A549 treated with RU486 at 1 μM for 4 hours (cell line): ENCODE data around the gene CEP85L. TPM values are rescaled to one million over a fixed set of nuclear protein-coding genes. Genes with fewer than 3 reads are reported as not detected.

Source experiments
- total RNA-seq: library from RNA; stranded (reverse); fragments of 200-300 nt; extraction: Qiagen RNA extraction; gene quantifications from 5 replicates; pipeline ENCODE4 v1.2.3, GENCODE V29; 2022; ENCODE audit warnings: low read depth

Gene CEP85L
- total RNA-seq = 0.49 to 1.8 TPM (median 1.6 TPM) in 5 replicates

GRCh38 chr6:118651282-118652050 is at the start of gene CEP85L:
TSS of gene CEP85L (minus strand) at chr6:118651591. CDS start at chr6:118651269, 322 bp downstream.

GRCh38 chr6:118548136-118548535 is 103.3 kb downstream of the CEP85L start, which contains the start of gene PLN:
TSS of gene PLN (plus strand) at chr6:118548296. CDS start at chr6:118558922, 10,626 bp downstream.

Other genes with a start within 250 kb of the CEP85L start
- not detected in 5 replicates for gene PLN, start 103.3 kb downstream of the CEP85L start, total RNA-seq
- gene ASF1A, start 242.6 kb upstream of the CEP85L start, total RNA-seq = 9.2 to 13.2 TPM (median 9.9 TPM) in 5 replicates